Thyroid gland (tissue), 4 donors: Measurements from ENCODE around the gene KCNJ6. TPM values are rescaled to one million over a fixed set of nuclear protein-coding genes. Genes with fewer than 3 reads are reported as not detected.

Source experiments
- DNase-seq, 2 donors: peaks; one replicate each; pipeline ENCODE4 v3.0.0-alpha.2; 2019
- H3K27ac ChIP-seq, 3 donors: fragments of 200-600 bp; sonication (generic); 1 replicate in 2 of 3; 2 replicates in 1 of 3; pipeline ENCODE4 v1.5.1; 2016 to 2019; ENCODE audit warnings: mild to moderate bottlenecking in 1 of 3, moderate library complexity in 1 of 3
- H3K27me3 ChIP-seq: fragments of 200-600 bp; sonication (generic); one replicate; pipeline ENCODE4 v1.5.1; 2019
- H3K36me3 ChIP-seq, 2 donors: fragments of 200-600 bp; sonication (generic); one replicate each; pipeline ENCODE4 v1.5.1; 2016 to 2019
- H3K4me1 ChIP-seq, 2 donors: fragments of 200-600 bp; sonication (generic); one replicate each; pipeline ENCODE4 v1.5.1; 2017 to 2019
- H3K4me3 ChIP-seq, 3 donors: fragments of 200-600 bp; sonication (generic); replicated peaks in 1 of 3; 1 replicate in 2 of 3; 2 replicates in 1 of 3; pipeline ENCODE4 v1.5.1; 2016; ENCODE audit warnings: mild to moderate bottlenecking in 1 of 3
- H3K9me3 ChIP-seq: fragments of 200-600 bp; sonication (generic); one replicate; pipeline ENCODE4 v1.5.1; 2017
- POLR2A ChIP-seq, 2 donors: fragments of 450-650 bp; IDR thresholded peaks; one replicate each; pipeline ENCODE4 v1.6.1; 2017; ENCODE audit warnings: antibody characterized with exemption in 2 of 2, mild to moderate bottlenecking in 2 of 2, moderate library complexity in 1 of 2
- WGBS, 2 donors: methylation state at CpG; one replicate each; pipeline ENCODE4 v1.1.5; 2017; 5-methylcytosine and 5-hydroxymethylcytosine counted together
- intact Hi-C: fragments of 100-400 bp; cut with DNase I; formaldehyde crosslinking; loops from one replicate; pipeline ENCODE4 v1.15.1; 2023
- total RNA-seq, 4 donors: library from RNA; depleted of rRNA; stranded (reverse); fragments of >200 nt; gene quantifications; one replicate each; pipeline ENCODE4 v1.2.3, GENCODE V29; 2016
- TF ChIP-seq, protein P1 (sequence below), 6 experiments: fragments of 200-600 bp in 3 of 6; fragments of 450-650 bp in 3 of 6; sonication (generic) in 3 of 6; IDR thresholded peaks; one replicate each; pipeline ENCODE4 v1.5.1; 2016 to 2019; ENCODE audit warnings: antibody characterized with exemption in 6 of 6, mild to moderate bottlenecking in 2 of 6, inconsistent platforms in 1 of 6, moderate library complexity in 1 of 6

The KCNJ6 gene
- total RNA-seq, 4 donors from 2014 or later: not detected

DNA sequence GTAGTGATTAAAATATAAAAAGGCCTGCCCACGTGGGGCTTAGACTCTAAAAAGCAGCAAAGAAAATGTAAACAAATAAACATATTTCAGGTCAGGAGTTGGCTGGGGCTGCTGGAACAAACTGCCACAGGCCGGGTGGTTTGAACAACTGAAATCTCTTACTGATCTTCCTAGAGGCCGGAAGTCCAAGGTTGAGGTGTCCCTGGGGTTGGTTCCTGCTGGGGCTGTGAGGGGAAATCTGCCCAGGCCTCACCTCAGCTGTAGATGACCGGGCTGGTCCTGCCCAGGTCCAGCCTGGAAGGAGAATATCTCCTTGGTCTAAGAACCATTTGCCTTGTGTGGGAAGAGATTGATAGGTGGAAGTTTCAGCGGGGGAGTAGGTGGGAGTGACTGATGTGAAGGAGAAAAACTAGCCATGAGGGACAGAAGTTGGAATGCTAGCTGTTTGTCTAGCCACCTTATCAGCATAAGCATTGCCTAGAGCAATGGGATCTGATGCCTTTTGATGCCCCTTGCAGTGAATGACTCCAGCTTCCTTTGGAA lies 328.6 kb downstream of the KCNJ6 start:
- intact Hi-C loops: no loop called here

DNA sequence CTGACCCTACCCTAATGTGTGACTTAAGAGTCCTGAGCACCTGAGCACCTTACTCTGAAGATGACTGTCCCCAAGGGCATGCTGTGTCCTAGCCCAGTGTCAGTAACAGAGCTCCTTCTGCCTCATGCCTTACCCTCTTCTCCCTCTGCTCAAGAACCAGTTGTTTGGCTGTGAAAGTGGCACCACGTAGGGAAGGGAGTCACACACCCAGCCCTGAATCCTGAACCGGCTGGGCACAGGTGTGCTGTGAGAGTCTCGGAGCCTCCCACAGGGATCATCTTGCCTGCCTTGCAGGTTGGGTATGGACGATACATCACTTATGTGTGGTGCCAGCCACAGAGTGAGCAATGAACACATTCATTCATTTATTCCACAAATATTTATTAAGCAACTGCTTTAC lies 329.1 kb downstream of the KCNJ6 start:
- intact Hi-C loops: no loop called here
- H3K27me3 ChIP-seq: no peaks in the 10 kb centered on the region
- H3K4me1 ChIP-seq: no peaks in the 10 kb centered on the region
- TF ChIP-seq, protein P1, sequence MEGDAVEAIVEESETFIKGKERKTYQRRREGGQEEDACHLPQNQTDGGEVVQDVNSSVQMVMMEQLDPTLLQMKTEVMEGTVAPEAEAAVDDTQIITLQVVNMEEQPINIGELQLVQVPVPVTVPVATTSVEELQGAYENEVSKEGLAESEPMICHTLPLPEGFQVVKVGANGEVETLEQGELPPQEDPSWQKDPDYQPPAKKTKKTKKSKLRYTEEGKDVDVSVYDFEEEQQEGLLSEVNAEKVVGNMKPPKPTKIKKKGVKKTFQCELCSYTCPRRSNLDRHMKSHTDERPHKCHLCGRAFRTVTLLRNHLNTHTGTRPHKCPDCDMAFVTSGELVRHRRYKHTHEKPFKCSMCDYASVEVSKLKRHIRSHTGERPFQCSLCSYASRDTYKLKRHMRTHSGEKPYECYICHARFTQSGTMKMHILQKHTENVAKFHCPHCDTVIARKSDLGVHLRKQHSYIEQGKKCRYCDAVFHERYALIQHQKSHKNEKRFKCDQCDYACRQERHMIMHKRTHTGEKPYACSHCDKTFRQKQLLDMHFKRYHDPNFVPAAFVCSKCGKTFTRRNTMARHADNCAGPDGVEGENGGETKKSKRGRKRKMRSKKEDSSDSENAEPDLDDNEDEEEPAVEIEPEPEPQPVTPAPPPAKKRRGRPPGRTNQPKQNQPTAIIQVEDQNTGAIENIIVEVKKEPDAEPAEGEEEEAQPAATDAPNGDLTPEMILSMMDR (IDR thresholded peaks at IDR 0.05): no peak
- no peak for TF ChIP-seq POLR2A (IDR thresholded peaks at IDR 0.05)
- no peak for DNase-seq
- H3K9me3 ChIP-seq: no peaks in the 10 kb centered on the region
- H3K4me3 ChIP-seq: no peak overlapping the region
- H3K36me3 ChIP-seq: no peaks in the 10 kb centered on the region
- 86 to 87% methylated on average over 4 of the region's 4 CpGs for WGBS, 2 donors
- H3K27ac ChIP-seq: no peak overlapping the region

More for the DNA sequence above, 328.6 kb downstream of the KCNJ6 start:
- H3K4me3 ChIP-seq: no peak overlapping the region
- H3K27ac ChIP-seq: no peak overlapping the region
- WGBS, 2 donors: 80 to 83% methylated on average over 5 of the region's 5 CpGs
- no peaks in the 10 kb centered on the region for H3K4me1 ChIP-seq
- no peaks in the 10 kb centered on the region for H3K36me3 ChIP-seq
- TF ChIP-seq, protein P1 (IDR thresholded peaks at IDR 0.05): no peak
- TF ChIP-seq POLR2A (IDR thresholded peaks at IDR 0.05): no peak
- no peak for DNase-seq
- H3K9me3 ChIP-seq: no peaks in the 10 kb centered on the region
- no peaks in the 10 kb centered on the region for H3K27me3 ChIP-seq

DNA sequence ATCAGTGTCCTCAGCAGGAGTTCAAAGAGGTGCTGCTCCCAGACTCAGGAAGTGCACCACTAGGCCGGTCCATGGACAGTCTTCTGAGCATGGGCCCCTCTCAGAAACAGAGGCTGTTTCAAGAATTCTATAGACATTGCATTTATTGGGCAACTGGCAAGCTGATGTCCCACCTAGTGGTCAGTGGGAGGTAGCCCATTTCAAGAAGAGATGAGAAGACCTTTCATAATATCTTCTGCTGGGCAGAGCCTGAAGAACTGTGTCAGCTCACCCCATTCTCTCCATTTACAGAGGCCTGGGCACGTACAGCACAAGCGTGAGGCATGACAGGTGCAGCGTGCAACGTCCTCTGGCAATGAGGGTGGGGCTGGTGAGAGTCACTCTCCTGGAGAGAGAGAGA lies 333.7 kb downstream of the KCNJ6 start:
- peak; percentile 43 to 47 for DNase-seq
- intact Hi-C loops: no loop called here
- 32 to 39% methylated on average over 5 of the region's 5 CpGs for whole genome bisulfite sequencing, 2 donors
- Histone ChIP-seq H3K4me3 (no peak overlapping the region), H3K4me1 (no peaks in the 10 kb centered on the region), H3K36me3 (no peaks in the 10 kb centered on the region), H3K27ac (no peak overlapping the region), H3K27me3 (no peaks in the 10 kb centered on the region), H3K9me3 (no peaks in the 10 kb centered on the region)
- TF ChIP-seq, protein P1 (IDR thresholded peaks at IDR 0.05): peak in 5 of 6 experiments; percentile 40 to 70 (median 58)
- no peak for TF ChIP-seq POLR2A (IDR thresholded peaks at IDR 0.05)

DNA sequence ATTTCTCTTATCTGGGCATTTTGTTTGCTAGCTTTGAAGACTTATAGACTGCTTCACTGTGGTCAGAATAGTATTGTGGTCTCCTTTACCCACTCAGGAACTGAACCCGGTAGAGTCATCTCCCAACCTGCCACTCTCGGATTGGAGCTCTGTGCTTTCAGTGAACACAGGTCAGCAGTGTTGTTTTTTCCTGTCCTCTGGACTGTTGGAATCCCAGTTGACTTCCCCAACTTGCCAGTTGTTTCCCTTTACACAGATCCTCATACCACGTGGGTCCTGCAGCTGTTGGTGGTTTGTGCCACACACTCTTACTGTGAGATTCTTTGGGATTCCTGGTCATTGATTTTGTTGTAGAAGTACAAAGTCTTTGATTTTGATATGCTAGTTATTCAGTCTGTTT lies 335.6 kb downstream of the KCNJ6 start:
- intact Hi-C loops: no loop called here
- no peak for DNase-seq
- Histone ChIP-seq H3K27ac (no peak overlapping the region), H3K4me3 (no peak overlapping the region), H3K9me3 (no peaks in the 10 kb centered on the region), H3K4me1 (no peaks in the 10 kb centered on the region), H3K36me3 (no peaks in the 10 kb centered on the region), H3K27me3 (no peaks in the 10 kb centered on the region)
- TF ChIP-seq, protein P1 (IDR thresholded peaks at IDR 0.05): no peak
- no peak for TF ChIP-seq POLR2A (IDR thresholded peaks at IDR 0.05)
- WGBS, 2 donors: 61 to 67% methylated on average over 3 of the region's 3 CpGs

DNA sequence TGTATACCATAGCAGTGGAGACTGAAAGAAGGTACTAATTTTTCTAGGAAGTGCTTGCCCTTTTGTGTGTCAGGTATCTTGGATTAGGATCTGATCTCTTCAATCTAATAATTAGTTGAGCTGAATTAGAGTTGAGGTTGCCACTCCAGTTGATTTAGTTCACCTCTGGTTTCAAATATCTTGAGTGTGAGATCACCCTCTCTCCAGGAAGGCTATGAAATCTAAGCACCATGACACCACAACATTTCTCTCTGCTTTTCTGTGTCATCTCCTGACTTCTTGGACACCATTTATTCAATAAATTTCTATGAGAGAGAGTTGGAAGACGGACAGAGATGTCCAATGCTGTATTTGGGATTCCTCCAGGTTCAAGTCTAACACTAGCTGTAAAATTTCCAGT lies 336.9 kb downstream of the KCNJ6 start:
- intact Hi-C loops: no loop called here
- no peak for DNase-seq
- H3K4me3 ChIP-seq: no peak overlapping the region
- 79% methylated on average over 1 of the region's 1 CpG for WGBS, 2 donors
- H3K27ac ChIP-seq: no peak overlapping the region
- no peak for TF ChIP-seq POLR2A (IDR thresholded peaks at IDR 0.05)
- TF ChIP-seq, protein P1 (IDR thresholded peaks at IDR 0.05): no peak
- no peaks in the 10 kb centered on the region for H3K27me3 ChIP-seq
- H3K4me1 ChIP-seq: no peaks in the 10 kb centered on the region
- no peaks in the 10 kb centered on the region for H3K36me3 ChIP-seq
- H3K9me3 ChIP-seq: no peaks in the 10 kb centered on the region
